C4-2B (cell line): ENCODE results near the gene ITPRID2.

Source experiments
- ZFX ChIP-seq: fragments of 450-650 bp; IDR thresholded peaks from 2 replicates; pipeline ENCODE4 v1.6.1; 2017
- TF ChIP-seq, protein P1 (sequence below): fragments of 450-650 bp; conservative IDR thresholded peaks from 2 replicates; pipeline ENCODE4 v1.5.1; 2017; ENCODE audit warnings: mild to moderate bottlenecking

DNA sequence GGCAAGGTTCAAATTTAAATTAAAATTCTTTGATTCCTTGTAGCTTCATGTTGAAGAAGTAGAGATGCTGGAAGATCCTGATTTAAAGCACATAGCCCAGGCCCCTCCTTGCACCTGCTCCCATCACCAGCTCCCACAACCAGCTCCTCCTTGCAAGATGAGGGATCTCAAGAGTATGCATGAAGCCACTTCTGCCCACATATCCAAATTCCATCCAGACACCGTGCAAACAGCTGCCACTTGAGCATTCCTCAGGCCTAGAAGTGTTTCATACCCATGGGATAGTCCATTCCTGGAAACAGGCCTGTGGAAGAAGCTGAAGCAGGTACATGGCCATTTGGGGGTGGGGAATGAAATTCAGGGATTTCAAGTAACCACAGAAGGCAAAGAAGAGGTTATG, 32.4 kb upstream of the ITPRID2 start:
- TF ChIP-seq, protein P1, sequence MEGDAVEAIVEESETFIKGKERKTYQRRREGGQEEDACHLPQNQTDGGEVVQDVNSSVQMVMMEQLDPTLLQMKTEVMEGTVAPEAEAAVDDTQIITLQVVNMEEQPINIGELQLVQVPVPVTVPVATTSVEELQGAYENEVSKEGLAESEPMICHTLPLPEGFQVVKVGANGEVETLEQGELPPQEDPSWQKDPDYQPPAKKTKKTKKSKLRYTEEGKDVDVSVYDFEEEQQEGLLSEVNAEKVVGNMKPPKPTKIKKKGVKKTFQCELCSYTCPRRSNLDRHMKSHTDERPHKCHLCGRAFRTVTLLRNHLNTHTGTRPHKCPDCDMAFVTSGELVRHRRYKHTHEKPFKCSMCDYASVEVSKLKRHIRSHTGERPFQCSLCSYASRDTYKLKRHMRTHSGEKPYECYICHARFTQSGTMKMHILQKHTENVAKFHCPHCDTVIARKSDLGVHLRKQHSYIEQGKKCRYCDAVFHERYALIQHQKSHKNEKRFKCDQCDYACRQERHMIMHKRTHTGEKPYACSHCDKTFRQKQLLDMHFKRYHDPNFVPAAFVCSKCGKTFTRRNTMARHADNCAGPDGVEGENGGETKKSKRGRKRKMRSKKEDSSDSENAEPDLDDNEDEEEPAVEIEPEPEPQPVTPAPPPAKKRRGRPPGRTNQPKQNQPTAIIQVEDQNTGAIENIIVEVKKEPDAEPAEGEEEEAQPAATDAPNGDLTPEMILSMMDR, result no peak
- TF ChIP-seq ZFX, result no peak
